Measurements from ENCODE around the gene SEC62.
A peak's percentile ranks its signal among the peaks of the same experiment; 100 is the strongest.

The SEC62 gene

GRCh38 chr3:169966951-169967915 lies 626 bp downstream of the SEC62 start:
- DNase-seq (ENCODE audit: low read depth, low spot score), result peak; percentile 17

- DNase-seq (ENCODE audit: low read depth, low spot score), result no peak
Observed at GRCh38 chr3:169968224-169968885, 1.7 kb downstream of the SEC62 start.

GRCh38 chr3:169969174-169970095 lies 2.8 kb downstream of the SEC62 start:
- no peak for DNase-seq (ENCODE audit: low read depth, low spot score)

GRCh38 chr3:169970847-169971246 lies 4.2 kb downstream of the SEC62 start:
- DNase-seq (ENCODE audit: low read depth, low spot score), result no peak

GRCh38 chr3:169971522-169971921 lies 4.9 kb downstream of the SEC62 start:
- no peak for DNase-seq (ENCODE audit: low read depth, low spot score)

- DNase-seq (ENCODE audit: low read depth, low spot score), result no peak
Observed at GRCh38 chr3:169980055-169980454, 13.4 kb downstream of the SEC62 start.

GRCh38 chr3:169984292-169984691 lies 17.7 kb downstream of the SEC62 start:
- DNase-seq (ENCODE audit: low read depth, low spot score), result no peak

GRCh38 chr3:169990431-169990830 lies 23.8 kb downstream of the SEC62 start:
- no peak for DNase-seq (ENCODE audit: low read depth, low spot score)

- no peak for DNase-seq (ENCODE audit: low read depth, low spot score)
Observed at GRCh38 chr3:169992156-169992555, 25.5 kb downstream of the SEC62 start.

- no peak for DNase-seq (ENCODE audit: low read depth, low spot score)
Observed at GRCh38 chr3:169992781-169993180, 26.2 kb downstream of the SEC62 start.

- DNase-seq (ENCODE audit: low read depth, low spot score), result no peak
Observed at GRCh38 chr3:169993761-169994160, 27.2 kb downstream of the SEC62 start.

GRCh38 chr3:169996063-169996462 lies 29.5 kb downstream of the SEC62 start:
- DNase-seq (ENCODE audit: low read depth, low spot score), result no peak

- no peak for DNase-seq (ENCODE audit: low read depth, low spot score)
Observed at GRCh38 chr3:169998668-169999131, 32.1 kb downstream of the SEC62 start.

- no peak for DNase-seq (ENCODE audit: low read depth, low spot score)
Observed at GRCh38 chr3:169999433-169999832, 32.8 kb downstream of the SEC62 start.

GRCh38 chr3:170000051-170000450 lies 33.4 kb downstream of the SEC62 start:
- no peak for DNase-seq (ENCODE audit: low read depth, low spot score)

GRCh38 chr3:170002231-170002630 lies 35.6 kb downstream of the SEC62 start:
- no peak for DNase-seq (ENCODE audit: low read depth, low spot score)

GRCh38 chr3:170002879-170003278 lies 36.3 kb downstream of the SEC62 start:
- DNase-seq (ENCODE audit: low read depth, low spot score), result no peak

- DNase-seq (ENCODE audit: low read depth, low spot score), result no peak
Observed at GRCh38 chr3:170003881-170004356, 37.3 kb downstream of the SEC62 start.

- DNase-seq (ENCODE audit: low read depth, low spot score), result no peak
Observed at GRCh38 chr3:170007031-170007663, 40.5 kb downstream of the SEC62 start.

- DNase-seq (ENCODE audit: low read depth, low spot score), result no peak
Observed at GRCh38 chr3:170010498-170010897, 43.9 kb downstream of the SEC62 start.

Data from activated naive CD8-positive, alpha-beta T cell treated with anti-CD3 and anti-CD28 coated beads, Interleukin-2, amount 50 U/mL, for 16 hours (primary cell).